ENCODE data around the gene GSTP1.
"Not testable (repeated sequence)": the region's sequence is repeated elsewhere in the genome, so short reads cannot be mapped to it uniquely, and the experiment has no call there.

GSTP1 gene

GRCh38 chr11:67577951-67578350, 5.7 kb upstream of the GSTP1 start:
- Histone ChIP-seq H3K4me1 (ENCODE audit: insufficient read depth, low read length) (peaks cover 13% of the 10 kb centered on the region; the same call in 1 of the 2 replicates), H3K36me3 (ENCODE audit: insufficient read depth, low read length) (no peaks in the 10 kb centered on the region), H3K9me3 (ENCODE audit: control insufficient read depth, insufficient read depth, low read length) (no peaks in the 10 kb centered on the region), H3K9ac (ENCODE audit: low read depth, low read length) (no peak overlapping the region)

GRCh38 chr11:67581469-67581868, 2.1 kb upstream of the GSTP1 start:
- no peaks in the 10 kb centered on the region for H3K9me3 ChIP-seq (ENCODE audit: control insufficient read depth, insufficient read depth, low read length)
- peaks cover 18% of the 10 kb centered on the region for H3K4me1 ChIP-seq (ENCODE audit: insufficient read depth, low read length)
- no peak overlapping the region for H3K9ac ChIP-seq (ENCODE audit: low read depth, low read length)
- H3K36me3 ChIP-seq (ENCODE audit: insufficient read depth, low read length): peaks cover 11% of the 10 kb centered on the region; the same call in 1 of the 2 replicates

GRCh38 chr11:67582011-67582410, 1.6 kb upstream of the GSTP1 start:
- H3K36me3 ChIP-seq (ENCODE audit: insufficient read depth, low read length): peaks cover 15% of the 10 kb centered on the region; the same call in 1 of the 2 replicates
- peaks cover 18% of the 10 kb centered on the region for H3K4me1 ChIP-seq (ENCODE audit: insufficient read depth, low read length)
- no peaks in the 10 kb centered on the region for H3K9me3 ChIP-seq (ENCODE audit: control insufficient read depth, insufficient read depth, low read length)
- H3K9ac ChIP-seq (ENCODE audit: low read depth, low read length): no peak overlapping the region

GRCh38 chr11:67584205-67584880, 731 bp downstream of the GSTP1 start:
- H3K9me3 ChIP-seq (ENCODE audit: control insufficient read depth, insufficient read depth, low read length): no peaks in the 10 kb centered on the region
- peaks cover 18% of the 10 kb centered on the region for H3K4me1 ChIP-seq (ENCODE audit: insufficient read depth, low read length)
- H3K36me3 ChIP-seq (ENCODE audit: insufficient read depth, low read length): peaks cover 15% of the 10 kb centered on the region; the same call in 1 of the 2 replicates
- H3K9ac ChIP-seq (ENCODE audit: low read depth, low read length): peak overlapping the region; percentile 96

- Histone ChIP-seq H3K36me3 (ENCODE audit: insufficient read depth, low read length) (peaks cover 15% of the 10 kb centered on the region; the same call in 1 of the 2 replicates), H3K9ac (ENCODE audit: low read depth, low read length) (peak overlapping the region; percentile 96), H3K4me1 (ENCODE audit: insufficient read depth, low read length) (peaks cover 18% of the 10 kb centered on the region), H3K9me3 (ENCODE audit: control insufficient read depth, insufficient read depth, low read length) (no peaks in the 10 kb centered on the region)
Measured at GRCh38 chr11:67584881-67585873, 1.6 kb downstream of the GSTP1 start.

- Histone ChIP-seq H3K36me3 (ENCODE audit: insufficient read depth, low read length) (peaks cover 15% of the 10 kb centered on the region; the same call in 1 of the 2 replicates), H3K4me1 (ENCODE audit: insufficient read depth, low read length) (peaks cover 18% of the 10 kb centered on the region), H3K9ac (ENCODE audit: low read depth, low read length) (no peak overlapping the region), H3K9me3 (ENCODE audit: control insufficient read depth, insufficient read depth, low read length) (no peaks in the 10 kb centered on the region)
Measured at GRCh38 chr11:67585911-67586310, 2.3 kb downstream of the GSTP1 start.

- Histone ChIP-seq H3K36me3 (ENCODE audit: insufficient read depth, low read length) (peaks cover 15% of the 10 kb centered on the region; the same call in 1 of the 2 replicates), H3K9me3 (ENCODE audit: control insufficient read depth, insufficient read depth, low read length) (no peaks in the 10 kb centered on the region), H3K9ac (ENCODE audit: low read depth, low read length) (no peak overlapping the region), H3K4me1 (ENCODE audit: insufficient read depth, low read length) (peaks cover 16% of the 10 kb centered on the region)
Measured at GRCh38 chr11:67586568-67587250, 3.1 kb downstream of the GSTP1 start.

GRCh38 chr11:67588136-67588503, 4.5 kb downstream of the GSTP1 start:
- H3K9me3 ChIP-seq (ENCODE audit: control insufficient read depth, insufficient read depth, low read length): no peaks in the 10 kb centered on the region
- peaks cover 5% of the 10 kb centered on the region; the same call in 1 of the 2 replicates for H3K4me1 ChIP-seq (ENCODE audit: insufficient read depth, low read length)
- peaks cover 15% of the 10 kb centered on the region; the same call in 1 of the 2 replicates for H3K36me3 ChIP-seq (ENCODE audit: insufficient read depth, low read length)
- no peak overlapping the region for H3K9ac ChIP-seq (ENCODE audit: low read depth, low read length)

GRCh38 chr11:67588899-67589415, 5.3 kb downstream of the GSTP1 start:
- not testable (repeated sequence) for H3K4me1 ChIP-seq (ENCODE audit: insufficient read depth, low read length); H3K9me3 ChIP-seq (ENCODE audit: control insufficient read depth, insufficient read depth, low read length); H3K9ac ChIP-seq (ENCODE audit: low read depth, low read length)
- H3K36me3 ChIP-seq (ENCODE audit: insufficient read depth, low read length): peaks cover 15% of the 10 kb centered on the region; the same call in 1 of the 2 replicates

- Histone ChIP-seq H3K4me1 (ENCODE audit: insufficient read depth, low read length) (no peaks in the 10 kb centered on the region; the same call in 1 of the 2 replicates), H3K9ac (ENCODE audit: low read depth, low read length) (no peak overlapping the region), H3K9me3 (ENCODE audit: control insufficient read depth, insufficient read depth, low read length) (no peaks in the 10 kb centered on the region), H3K36me3 (ENCODE audit: insufficient read depth, low read length) (no peaks in the 10 kb centered on the region)
Measured at GRCh38 chr11:67592880-67593564, 9.4 kb downstream of the GSTP1 start.

- Histone ChIP-seq H3K9me3 (ENCODE audit: control insufficient read depth, insufficient read depth, low read length) (no peaks in the 10 kb centered on the region), H3K4me1 (ENCODE audit: insufficient read depth, low read length) (no peaks in the 10 kb centered on the region; the same call in 1 of the 2 replicates), H3K36me3 (ENCODE audit: insufficient read depth, low read length) (no peaks in the 10 kb centered on the region), H3K9ac (ENCODE audit: low read depth, low read length) (no peak overlapping the region)
Measured at GRCh38 chr11:67593565-67593905, 9.9 kb downstream of the GSTP1 start.

- Histone ChIP-seq H3K9me3 (ENCODE audit: control insufficient read depth, insufficient read depth, low read length) (peaks cover 5% of the 10 kb centered on the region), H3K36me3 (ENCODE audit: insufficient read depth, low read length) (no peaks in the 10 kb centered on the region), H3K4me1 (ENCODE audit: insufficient read depth, low read length) (no peaks in the 10 kb centered on the region; the same call in 1 of the 2 replicates), H3K9ac (ENCODE audit: low read depth, low read length) (no peak overlapping the region)
Measured at GRCh38 chr11:67594480-67594879, 10.9 kb downstream of the GSTP1 start.

- Histone ChIP-seq H3K9ac (ENCODE audit: low read depth, low read length) (no peak overlapping the region), H3K4me1 (ENCODE audit: insufficient read depth, low read length) (no peaks in the 10 kb centered on the region; the same call in 1 of the 2 replicates), H3K9me3 (ENCODE audit: control insufficient read depth, insufficient read depth, low read length) (peaks cover 5% of the 10 kb centered on the region), H3K36me3 (ENCODE audit: insufficient read depth, low read length) (no peaks in the 10 kb centered on the region)
Measured at GRCh38 chr11:67596753-67597300, 13.2 kb downstream of the GSTP1 start.

Measured in ES-I3 (cell line).